Keratinocyte (primary cell): ENCODE measurements around the gene NIM1K. TPM values are rescaled to one million over a fixed set of nuclear protein-coding genes. Genes with fewer than 3 reads are reported as not detected.
A peak's percentile ranks its signal among the peaks of the same experiment; 100 is the strongest.

Source experiments
- DNase-seq: peaks from one replicate; pipeline ENCODE4 v3.0.0-alpha.2; 2011; ENCODE audit warnings: low read depth, missing footprints, low spot score
- FAIRE-seq: peaks from 2 replicates; lab custom pipeline; 2011; peaks lifted over from hg19 to GRCh38; lab: Jason Lieb, UNC
- H2AFZ ChIP-seq: 2 replicates; pipeline ENCODE4 v1.6.0; 2012; ENCODE audit warnings: low read length, control low read depth, inconsistent platforms; ENCODE audit not compliant: control insufficient read depth
- H3K27ac ChIP-seq: 2 replicates; pipeline ENCODE4 v1.5.1; 2011; ENCODE audit warnings: low read length; ENCODE audit not compliant: control insufficient read depth, insufficient read depth
- H3K27me3 ChIP-seq: 3 replicates; pipeline ENCODE4 v1.6.0; 2011; ENCODE audit warnings: low read length; ENCODE audit not compliant: control insufficient read depth, insufficient read depth; ENCODE audit errors: extremely low read depth
- H3K36me3 ChIP-seq, 2 experiments: 2 replicates in 1 of 2; 3 replicates in 1 of 2; pipeline ENCODE4 v1.5.1; 2011; ENCODE audit warnings: low read length in 2 of 2, mild to moderate bottlenecking in 1 of 2; ENCODE audit not compliant: control insufficient read depth in 2 of 2, insufficient read depth in 2 of 2; ENCODE audit errors: extremely low read depth in 1 of 2
- H3K4me1 ChIP-seq: 3 replicates; pipeline ENCODE4 v1.5.1; 2011; ENCODE audit warnings: low read length; ENCODE audit not compliant: control insufficient read depth, insufficient read depth; ENCODE audit errors: extremely low read depth
- H3K4me2 ChIP-seq: 3 replicates; pipeline ENCODE4 v1.6.0; 2011; ENCODE audit warnings: low read depth, low read length; ENCODE audit not compliant: control insufficient read depth, insufficient read depth; ENCODE audit errors: extremely low read depth
- H3K4me3 ChIP-seq, 3 experiments: fragments of 200-600 bp in 1 of 3; sonication (generic) in 1 of 3; 2 replicates in 2 of 3; 3 replicates in 1 of 3; pipeline ENCODE4 v1.5.1; 2011 to 2016; ENCODE audit warnings: low read length in 3 of 3, mild to moderate bottlenecking in 3 of 3, control low read depth in 2 of 3, inconsistent platforms in 1 of 3, low read depth in 1 of 3, mixed read lengths in 1 of 3, mixed run types in 1 of 3, moderate library complexity in 1 of 3; ENCODE audit not compliant: control insufficient read depth in 2 of 3, insufficient read depth in 2 of 3; ENCODE audit errors: extremely low read depth in 1 of 3
- H3K79me2 ChIP-seq: 2 replicates; pipeline ENCODE4 v1.6.0; 2012; ENCODE audit warnings: low read length; ENCODE audit not compliant: control insufficient read depth, insufficient read depth
- H3K9ac ChIP-seq: 3 replicates; pipeline ENCODE4 v1.6.0; 2011; ENCODE audit warnings: low read length; ENCODE audit not compliant: control insufficient read depth, insufficient read depth; ENCODE audit errors: extremely low read depth
- H3K9me1 ChIP-seq: 3 replicates; pipeline ENCODE4 v1.6.0; 2011; ENCODE audit warnings: low read length; ENCODE audit not compliant: control insufficient read depth, insufficient read depth; ENCODE audit errors: extremely low read depth
- H3K9me3 ChIP-seq: 2 replicates; pipeline ENCODE4 v1.5.1; 2012; ENCODE audit warnings: low read depth, low read length; ENCODE audit not compliant: control insufficient read depth
- H4K20me1 ChIP-seq: 3 replicates; pipeline ENCODE4 v1.6.0; 2011; ENCODE audit warnings: low read length; ENCODE audit not compliant: control insufficient read depth, insufficient read depth; ENCODE audit errors: extremely low read depth
- CTCF ChIP-seq, 3 experiments: IDR thresholded peaks in 1 of 3; conservative IDR thresholded peaks in 1 of 3; optimal IDR thresholded peaks in 1 of 3; 2 replicates in 2 of 3; 3 replicates in 1 of 3; pipeline versions ENCODE3 to v1.5.1; 2011; ENCODE audit warnings: low read length in 3 of 3, mild to moderate bottlenecking in 3 of 3, moderate library complexity in 2 of 3, control low read depth in 1 of 3, inconsistent platforms in 1 of 3; ENCODE audit not compliant: insufficient read depth in 2 of 3; ENCODE audit errors: extremely low read depth in 1 of 3
- EZH2 ChIP-seq: IDR thresholded peaks from one replicate; pipeline ENCODE4 v1.6.1; 2012; ENCODE audit warnings: inconsistent platforms, mild to moderate bottlenecking, low read length, moderate library complexity
- dilution Hi-C: fragments of 300-500 bp; cut with MboI; formaldehyde crosslinking; loops from one replicate; pipeline ENCODE4 v1.7.0; 2020; ENCODE audit warnings: low sequenced_read_pairs; ENCODE audit not compliant: extremely low pct_ligation_motif_present
- polyA plus RNA-seq, 5 experiments: library from polyadenylated mRNA; depleted of rRNA in 3 of 5; stranded (reverse) in 3 of 5; stranded (forward) in 1 of 5; unstranded in 1 of 5; fragments of >200 nt; gene quantifications; 1 replicate in 1 of 5; 2 replicates in 3 of 5; 3 replicates in 1 of 5; pipeline versions ENCODE4 v1.2.1 to v1.2.3, GENCODE V29; 2011 to 2012; ENCODE audit warnings: missing spikeins in 2 of 5, low read depth in 1 of 5, low replicate concordance in 1 of 5

NIM1K gene
- polyA plus RNA-seq, 1 donor (not counting 4 experiments of a cell fraction or from before 2014, with no cell fraction given) = 0.07 TPM

- H3K9ac ChIP-seq = no peak overlapping the region
- H3K9me3 ChIP-seq = no peaks in the 10 kb centered on the region
- DNase-seq (no peak), FAIRE-seq (peak; percentile 71)
- H3K79me2 ChIP-seq = no peaks in the 10 kb centered on the region
- H3K9me1 ChIP-seq = no peaks in the 10 kb centered on the region
- H4K20me1 ChIP-seq = peaks cover 2% of the 10 kb centered on the region
- H3K4me2 ChIP-seq = no peak overlapping the region
- peaks cover 9 to 11% of the 10 kb centered on the region in 2 experiments for H3K36me3 ChIP-seq
- H3K27ac ChIP-seq = no peak overlapping the region
- peaks cover 16% of the 10 kb centered on the region for H3K4me1 ChIP-seq
- TF ChIP-seq EZH2 (no peak), CTCF (optimal IDR thresholded peaks at IDR 0.05 in 1 of 3, IDR thresholded peaks at IDR 0.05 in 1 of 3, conservative IDR thresholded peaks at IDR 0.05 in 1 of 3; ENCODE audit: extremely low read depth in 1 of 3, insufficient read depth in 2 of 3, low read length in 3 of 3) (no peak)
- no peak overlapping the region for H2AFZ ChIP-seq
- dilution Hi-C loops = no loop called here
- no peak overlapping the region for H3K4me3 ChIP-seq
- no peaks in the 10 kb centered on the region for H3K27me3 ChIP-seq
These were observed 94.6 kb downstream of the NIM1K start for GRCh38 chr5:43286623-43287022.

GRCh38 chr5:43287493-43287892, 95.5 kb downstream of the NIM1K start:
- Histone ChIP-seq H3K27ac (no peak overlapping the region), H3K4me3 (no peak overlapping the region), H3K4me1 (peaks cover 8% of the 10 kb centered on the region), H3K27me3 (no peaks in the 10 kb centered on the region), H3K79me2 (no peaks in the 10 kb centered on the region), H3K9me1 (no peaks in the 10 kb centered on the region), H2AFZ (no peak overlapping the region), H4K20me1 (peaks cover 2% of the 10 kb centered on the region), H3K4me2 (no peak overlapping the region), H3K9ac (no peak overlapping the region), H3K36me3 (peaks cover 9 to 13% of the 10 kb centered on the region in 2 experiments), H3K9me3 (no peaks in the 10 kb centered on the region)
- no peak for TF ChIP-seq CTCF (optimal IDR thresholded peaks at IDR 0.05 in 1 of 3, IDR thresholded peaks at IDR 0.05 in 1 of 3, conservative IDR thresholded peaks at IDR 0.05 in 1 of 3; ENCODE audit: extremely low read depth in 1 of 3, insufficient read depth in 2 of 3, low read length in 3 of 3)
- TF ChIP-seq EZH2 = no peak
- no peak for FAIRE-seq
- dilution Hi-C loops = no loop called here
- DNase-seq = no peak
